ENCODE measurements around the gene PRKN.

DNA sequence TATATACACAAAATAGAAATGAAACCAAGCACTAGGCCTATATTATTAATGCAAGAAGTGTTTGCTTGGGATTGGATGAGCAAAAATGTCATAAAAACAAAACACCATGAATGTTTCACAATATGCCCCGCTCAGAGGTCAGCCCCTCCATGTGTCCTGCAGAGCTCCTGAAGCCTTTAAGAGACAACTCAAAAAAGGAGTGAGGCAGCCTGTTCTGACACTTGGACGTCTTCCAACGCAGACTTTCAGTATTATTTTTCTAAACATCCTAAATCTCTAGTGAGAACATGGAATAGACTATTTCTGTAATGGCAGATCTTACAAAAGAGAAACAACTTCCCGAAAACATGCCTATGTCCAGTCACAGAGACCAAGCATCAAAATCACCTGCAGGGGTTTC lies 322.6 kb downstream of the PRKN start:
- TF ChIP-seq EZH2 (optimal IDR thresholded peaks at IDR 0.05; ENCODE audit: low read depth, low read length) = no peak
- TF ChIP-seq, protein P1, sequence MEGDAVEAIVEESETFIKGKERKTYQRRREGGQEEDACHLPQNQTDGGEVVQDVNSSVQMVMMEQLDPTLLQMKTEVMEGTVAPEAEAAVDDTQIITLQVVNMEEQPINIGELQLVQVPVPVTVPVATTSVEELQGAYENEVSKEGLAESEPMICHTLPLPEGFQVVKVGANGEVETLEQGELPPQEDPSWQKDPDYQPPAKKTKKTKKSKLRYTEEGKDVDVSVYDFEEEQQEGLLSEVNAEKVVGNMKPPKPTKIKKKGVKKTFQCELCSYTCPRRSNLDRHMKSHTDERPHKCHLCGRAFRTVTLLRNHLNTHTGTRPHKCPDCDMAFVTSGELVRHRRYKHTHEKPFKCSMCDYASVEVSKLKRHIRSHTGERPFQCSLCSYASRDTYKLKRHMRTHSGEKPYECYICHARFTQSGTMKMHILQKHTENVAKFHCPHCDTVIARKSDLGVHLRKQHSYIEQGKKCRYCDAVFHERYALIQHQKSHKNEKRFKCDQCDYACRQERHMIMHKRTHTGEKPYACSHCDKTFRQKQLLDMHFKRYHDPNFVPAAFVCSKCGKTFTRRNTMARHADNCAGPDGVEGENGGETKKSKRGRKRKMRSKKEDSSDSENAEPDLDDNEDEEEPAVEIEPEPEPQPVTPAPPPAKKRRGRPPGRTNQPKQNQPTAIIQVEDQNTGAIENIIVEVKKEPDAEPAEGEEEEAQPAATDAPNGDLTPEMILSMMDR (IDR thresholded peaks at IDR 0.05; ENCODE audit: low read length) = no peak
